K562 (cell line): Measurements from ENCODE around the gene ABCC5. TPM values are rescaled to one million over a fixed set of nuclear protein-coding genes. Genes with fewer than 3 reads are reported as not detected.

Experiments
- CHD7 ChIP-seq: fragments of 200-600 bp; sonication (generic); IDR thresholded peaks from one replicate; pipeline ENCODE4 v1.6.1; 2012; ENCODE audit warnings: mild to moderate bottlenecking, low read depth, low read length, inconsistent platforms
- FOXJ3 ChIP-seq: sonication (generic); formaldehyde crosslinking; IDR thresholded peaks from 2 replicates; pipeline ENCODE4 v1.4.0; 2020; ENCODE audit warnings: mild to moderate bottlenecking, missing genetic modification reagents
- HSF4 ChIP-seq: fragments of 250-450 bp; sonication (Bioruptor Pico); IDR thresholded peaks from 2 replicates; pipeline ENCODE4 v2.1.2; 2022; ENCODE audit warnings: mild to moderate bottlenecking, moderate library complexity, borderline replicate concordance
- PTBP1 ChIP-seq: fragments of 200-400 bp; formaldehyde crosslinking; IDR thresholded peaks from 2 replicates; pipeline ENCODE4 v1.6.1; 2017; ENCODE audit warnings: low read depth, low read length
- RBM25 ChIP-seq: fragments of 200-400 bp; formaldehyde crosslinking; IDR thresholded peaks from 2 replicates; pipeline ENCODE4 v1.6.1; 2018; ENCODE audit warnings: low read length, low read depth, moderate library complexity; ENCODE audit not compliant: severe bottlenecking
- TCF15 ChIP-seq: fragments of 250-450 bp; sonication (Bioruptor Pico); IDR thresholded peaks from 2 replicates; pipeline ENCODE4 v1.8.0; 2022; ENCODE audit warnings: moderate library complexity, mild to moderate bottlenecking, inconsistent platforms
- TGIF2 ChIP-seq: sonication (generic); formaldehyde crosslinking; IDR thresholded peaks from 2 replicates; pipeline ENCODE4 v1.8.1; 2022; ENCODE audit warnings: mild to moderate bottlenecking, missing genetic modification reagents, moderate library complexity
- polyA plus RNA-seq, 8 experiments: library from polyadenylated mRNA; depleted of rRNA in 4 of 8; stranded (reverse) in 5 of 8; unstranded in 3 of 8; fragments of >200 nt; fragmentation: Nextera tagmentation in 2 of 8; fragmentation: Illumina TruSeq in 1 of 8; extraction: Ambion mirVana in 2 of 8; extraction: Trizol in 1 of 8; gene quantifications; 2 replicates each; pipeline versions ENCODE4 v1.2.1 to v1.2.3, GENCODE V29; 2011 to 2014; ENCODE audit warnings: inconsistent platforms in 1 of 8, missing spikeins in 1 of 8
- total RNA-seq, 7 experiments: library from RNA; depleted of rRNA in 6 of 7; stranded (reverse); fragments of >200 nt in 6 of 7; fragmentation: Illumina TruSeq in 2 of 7; extraction: Trizol in 2 of 7; gene quantifications; 2 replicates each; pipeline versions ENCODE4 v1.2.1 to v1.2.3, GENCODE V29; 2011 to 2021; ENCODE audit warnings: low replicate concordance in 1 of 7

Gene ABCC5
- total and polyA plus RNA-seq, 9 of the 15 experiments (the other 6 are each of a cell fraction or from before 2014, with no cell fraction given), result 22.0 to 53.0 (median 41.9) TPM

- TF ChIP-seq TCF15 (CRISPR knock-in tag) (no peak), CHD7 (no peak), TGIF2 (CRISPR knock-in tag) (no peak), FOXJ3 (CRISPR knock-in tag) (no peak), RBM25 (no peak), HSF4 (CRISPR knock-in tag) (no peak), PTBP1 (no peak)
Observed at GRCh38 chr3:183933160-183933559, 84.5 kb downstream of the ABCC5 start (continued).
